Breast epithelium (tissue), 4 donors: ENCODE measurements around the gene OLFML3. TPM values are rescaled to one million over a fixed set of nuclear protein-coding genes. Genes with fewer than 3 reads are reported as not detected.

Source experiments
- DNase-seq, 2 donors: peaks; one replicate each; pipeline ENCODE4 v3.0.0-alpha.2; 2019; ENCODE audit warnings: low spot score in 2 of 2
- H3K27ac ChIP-seq, 2 donors: fragments of 200-600 bp; sonication (generic) in 1 of 2; one replicate each; pipeline ENCODE4 v1.5.1; 2016 to 2019; ENCODE audit warnings: mild to moderate bottlenecking in 1 of 2
- H3K27me3 ChIP-seq, 2 donors: fragments of 200-600 bp; sonication (generic) in 1 of 2; one replicate each; pipeline versions ENCODE4 v1.5.1 to v1.6.0; 2017 to 2019; ENCODE audit warnings: control low read depth in 1 of 2, mild to moderate bottlenecking in 1 of 2
- H3K36me3 ChIP-seq: fragments of 200-600 bp; one replicate; pipeline ENCODE4 v1.5.1; 2019
- H3K4me1 ChIP-seq, 2 donors: fragments of 200-600 bp; sonication (generic); one replicate each; pipeline ENCODE4 v1.5.1; 2016 to 2019; ENCODE audit warnings: control low read depth in 1 of 2
- H3K4me3 ChIP-seq, 3 donors: fragments of 200-600 bp; sonication (generic); 1 replicate in 2 of 3; 2 replicates in 1 of 3; pipeline ENCODE4 v1.5.1; 2016 to 2019; ENCODE audit warnings: mild to moderate bottlenecking in 3 of 3, moderate library complexity in 2 of 3
- H3K9me3 ChIP-seq, 2 donors: fragments of 200-600 bp; sonication (generic) in 1 of 2; one replicate each; pipeline ENCODE4 v1.5.1; 2016 to 2019; ENCODE audit warnings: control low read depth in 1 of 2
- CTCF ChIP-seq, 3 donors: fragments of 450-650 bp; IDR thresholded peaks; one replicate each; pipeline ENCODE4 v1.5.1; 2016 to 2017; ENCODE audit warnings: antibody characterized with exemption in 3 of 3, mild to moderate bottlenecking in 3 of 3, moderate library complexity in 3 of 3
- POLR2A ChIP-seq: fragments of 450-650 bp; IDR thresholded peaks from one replicate; pipeline ENCODE4 v1.6.1; 2016; ENCODE audit warnings: antibody characterized with exemption, mild to moderate bottlenecking, moderate library complexity
- POLR2AphosphoS5 ChIP-seq, 3 donors: sonication (generic); formaldehyde crosslinking; IDR thresholded peaks; one replicate each; pipeline ENCODE4 v1.6.1; 2017; ENCODE audit warnings: antibody characterized with exemption in 3 of 3
- intact Hi-C: fragments of 100-400 bp; cut with DNase I; formaldehyde crosslinking; loops from one replicate; pipeline ENCODE4 v1.15.1; 2023; ENCODE audit warnings: low total_unique reads
- total RNA-seq, 3 donors: library from RNA; depleted of rRNA; stranded (reverse); fragments of >200 nt; gene quantifications; one replicate each; pipeline ENCODE4 v1.1.0, GENCODE V29; 2016

OLFML3 gene
- total RNA-seq, 3 donors from 2014 or later, result 46.2 to 155 (median 51.2) TPM

GRCh38 chr1:113981962-113982931, 3.0 kb downstream of the OLFML3 start:
- Histone ChIP-seq H3K27ac (peak overlapping the region; percentile 61 to 92), H3K9me3 (no peaks in the 10 kb centered on the region), H3K4me3 (peak overlapping the region; percentile 44 to 61 (median 47)), H3K27me3 (no peaks in the 10 kb centered on the region), H3K36me3 (no peaks in the 10 kb centered on the region), H3K4me1 (peaks cover 5 to 9% of the 10 kb centered on the region in 2 donors)
- peak; percentile 40 to 72 (median 56) for TF ChIP-seq POLR2AphosphoS5 (IDR thresholded peaks at IDR 0.05)
- no peak for TF ChIP-seq CTCF (IDR thresholded peaks at IDR 0.05)
- intact Hi-C loops, result no loop called here
- DNase-seq, result peak in 1 of 2 donors; percentile 35

- H3K36me3 ChIP-seq, result no peaks in the 10 kb centered on the region
- H3K27me3 ChIP-seq, result no peaks in the 10 kb centered on the region
- H3K9me3 ChIP-seq, result no peaks in the 10 kb centered on the region
- peak overlapping the region; percentile 40 to 92 for H3K27ac ChIP-seq
- intact Hi-C loops, result no loop called here
- H3K4me1 ChIP-seq, result peaks cover 5 to 9% of the 10 kb centered on the region in 2 donors
- DNase-seq, result no peak
- H3K4me3 ChIP-seq, result peak overlapping the region; percentile 44 to 61 (median 47)
- TF ChIP-seq POLR2A (no peak), POLR2AphosphoS5 (IDR thresholded peaks at IDR 0.05) (no peak), CTCF (IDR thresholded peaks at IDR 0.05) (no peak)
These were observed 3.7 kb downstream of the OLFML3 start for GRCh38 chr1:113982949-113983348.

GRCh38 chr1:113983391-113983790, 4.1 kb downstream of the OLFML3 start:
- DNase-seq, result no peak
- TF ChIP-seq POLR2AphosphoS5 (IDR thresholded peaks at IDR 0.05) (no peak), POLR2A (no peak), CTCF (IDR thresholded peaks at IDR 0.05) (no peak)
- no peaks in the 10 kb centered on the region for H3K9me3 ChIP-seq
- H3K4me1 ChIP-seq, result peaks cover 5 to 9% of the 10 kb centered on the region in 2 donors
- H3K27me3 ChIP-seq, result no peaks in the 10 kb centered on the region
- no peaks in the 10 kb centered on the region for H3K36me3 ChIP-seq
- intact Hi-C loops, result no loop called here
- peak overlapping the region; percentile 44 to 61 (median 47) for H3K4me3 ChIP-seq
- H3K27ac ChIP-seq, result peak overlapping the region; percentile 40 to 92

- Histone ChIP-seq H3K4me1 (peaks cover 5 to 9% of the 10 kb centered on the region in 2 donors), H3K27ac (peak overlapping the region; percentile 40 to 92), H3K27me3 (no peaks in the 10 kb centered on the region), H3K36me3 (no peaks in the 10 kb centered on the region), H3K9me3 (no peaks in the 10 kb centered on the region), H3K4me3 (peak overlapping the region in 2 of 3 donors; percentile 44 to 61)
- intact Hi-C loops, result no loop called here
- DNase-seq, result no peak
- no peak for TF ChIP-seq CTCF (IDR thresholded peaks at IDR 0.05)
- no peak for TF ChIP-seq POLR2A
- no peak for TF ChIP-seq POLR2AphosphoS5 (IDR thresholded peaks at IDR 0.05)
These were observed 4.6 kb downstream of the OLFML3 start for GRCh38 chr1:113983826-113984225.

GRCh38 chr1:113984710-113985109, 5.4 kb downstream of the OLFML3 start:
- DNase-seq, result no peak
- Histone ChIP-seq H3K27me3 (no peaks in the 10 kb centered on the region), H3K27ac (peak overlapping the region in 1 of 2 donors; percentile 92), H3K4me1 (peaks cover 5 to 9% of the 10 kb centered on the region in 2 donors), H3K9me3 (no peaks in the 10 kb centered on the region), H3K4me3 (no peak overlapping the region), H3K36me3 (no peaks in the 10 kb centered on the region)
- intact Hi-C loops, result no loop called here
- TF ChIP-seq POLR2A (no peak), CTCF (IDR thresholded peaks at IDR 0.05) (no peak), POLR2AphosphoS5 (IDR thresholded peaks at IDR 0.05) (no peak)
